NT2/D1 (cell line): ENCODE measurements around the gene LRRC4C.

Experiments used
- DNase-seq: peaks from one replicate; pipeline ENCODE4 v3.0.0-alpha.2; 2011; ENCODE audit warnings: low read depth, low spot score
- H3K27me3 ChIP-seq: 2 replicates; pipeline ENCODE4 v1.6.0; 2011; ENCODE audit warnings: mild to moderate bottlenecking; ENCODE audit not compliant: insufficient read length, insufficient read depth
- H3K36me3 ChIP-seq: 2 replicates; pipeline ENCODE4 v1.6.1; 2011; ENCODE audit warnings: mild to moderate bottlenecking, low read length, mixed read lengths; ENCODE audit not compliant: insufficient read depth, insufficient read length
- H3K4me1 ChIP-seq: 2 replicates; pipeline ENCODE4 v1.5.1; 2011; ENCODE audit not compliant: insufficient read depth, insufficient read length
- H3K4me3 ChIP-seq: 2 replicates; pipeline ENCODE4 v1.5.1; 2011; ENCODE audit warnings: low read depth; ENCODE audit not compliant: insufficient read length
- H3K9ac ChIP-seq: 2 replicates; pipeline ENCODE4 v1.6.0; 2011; ENCODE audit warnings: low read depth; ENCODE audit not compliant: insufficient read length
- H3K9me3 ChIP-seq: 2 replicates; pipeline ENCODE4 v1.5.1; 2011; ENCODE audit warnings: mild to moderate bottlenecking, low read length; ENCODE audit not compliant: insufficient read depth
- SUZ12 ChIP-seq: IDR thresholded peaks from 2 replicates; pipeline ENCODE4 v1.6.1; 2011; ENCODE audit not compliant: insufficient read length, insufficient read depth; ENCODE audit errors: extremely low read depth
- YY1 ChIP-seq: IDR thresholded peaks from 2 replicates; pipeline ENCODE4 v1.6.1; 2011; ENCODE audit not compliant: insufficient read length, insufficient read depth
- ZNF274 ChIP-seq: IDR thresholded peaks from 2 replicates; pipeline ENCODE4 v1.6.1; 2011; ENCODE audit warnings: mild to moderate bottlenecking, low read depth, low read length

LRRC4C gene

GRCh38 chr11:41479179-41479578 is 19.7 kb upstream of the LRRC4C start:
- Histone ChIP-seq H3K36me3 (no peaks in the 10 kb centered on the region), H3K4me3 (no peak overlapping the region), H3K27me3 (no peaks in the 10 kb centered on the region), H3K9ac (no peak overlapping the region), H3K9me3 (peaks cover 14% of the 10 kb centered on the region), H3K4me1 (no peaks in the 10 kb centered on the region)
- no peak for TF ChIP-seq YY1
- TF ChIP-seq SUZ12 = no peak
- TF ChIP-seq ZNF274 = no peak
- no peak for DNase-seq

- Histone ChIP-seq H3K4me1 (peaks cover 4% of the 10 kb centered on the region), H3K36me3 (no peaks in the 10 kb centered on the region), H3K27me3 (no peaks in the 10 kb centered on the region), H3K9ac (no peak overlapping the region), H3K9me3 (0 out of 2 replicates have a peak, but pooled peaks cover 10% of the 10 kb centered on the region), H3K4me3 (no peak overlapping the region)
- TF ChIP-seq ZNF274 (no peak), YY1 (no peak), SUZ12 (no peak)
- peak; percentile 23 for DNase-seq
Observed at GRCh38 chr11:41461057-41461681, 1.7 kb upstream of the LRRC4C start.

GRCh38 chr11:41458641-41459040 is 811 bp downstream of the LRRC4C start:
- Histone ChIP-seq H3K27me3 (no peaks in the 10 kb centered on the region), H3K4me1 (peaks cover 4% of the 10 kb centered on the region), H3K9me3 (0 out of 2 replicates have a peak, but pooled peaks cover 5% of the 10 kb centered on the region), H3K4me3 (no peak overlapping the region), H3K36me3 (no peaks in the 10 kb centered on the region), H3K9ac (no peak overlapping the region)
- TF ChIP-seq SUZ12 = no peak
- TF ChIP-seq YY1 = no peak
- no peak for TF ChIP-seq ZNF274
- DNase-seq = no peak

GRCh38 chr11:41458154-41458553 is 1.3 kb downstream of the LRRC4C start:
- no peaks in the 10 kb centered on the region for H3K27me3 ChIP-seq
- H3K9me3 ChIP-seq = 0 out of 2 replicates have a peak, but pooled peaks cover under 1% of the 10 kb centered on the region
- DNase-seq = no peak
- no peak overlapping the region for H3K4me3 ChIP-seq
- TF ChIP-seq YY1 (no peak), SUZ12 (no peak), ZNF274 (no peak)
- peaks cover 4% of the 10 kb centered on the region for H3K4me1 ChIP-seq
- H3K9ac ChIP-seq = no peak overlapping the region
- no peaks in the 10 kb centered on the region for H3K36me3 ChIP-seq

- Histone ChIP-seq H3K4me3 (no peak overlapping the region), H3K4me1 (peaks cover 4% of the 10 kb centered on the region)
- no peak for DNase-seq
Observed at GRCh38 chr11:41457216-41458014, 2.0 kb downstream of the LRRC4C start.

GRCh38 chr11:41456269-41456668 is 3.2 kb downstream of the LRRC4C start:
- DNase-seq = peak; percentile 89
- Histone ChIP-seq H3K4me1 (peaks cover 4% of the 10 kb centered on the region), H3K9ac (no peak overlapping the region)

More at GRCh38 chr11:41457216-41458014, 2.0 kb downstream of the LRRC4C start:
- Histone ChIP-seq H3K9ac (no peak overlapping the region), H3K9me3 (no peaks in the 10 kb centered on the region), H3K36me3 (no peaks in the 10 kb centered on the region), H3K27me3 (no peaks in the 10 kb centered on the region)
- TF ChIP-seq YY1 (no peak), ZNF274 (no peak), SUZ12 (no peak)

GRCh38 chr11:41451011-41451410 is 8.4 kb downstream of the LRRC4C start:
- TF ChIP-seq ZNF274 (no peak), SUZ12 (no peak), YY1 (no peak)
- H3K4me3 ChIP-seq = no peak overlapping the region
- H3K36me3 ChIP-seq = no peaks in the 10 kb centered on the region
- no peaks in the 10 kb centered on the region for H3K27me3 ChIP-seq
- no peaks in the 10 kb centered on the region for H3K4me1 ChIP-seq
- H3K9me3 ChIP-seq = no peaks in the 10 kb centered on the region
- DNase-seq = no peak
- H3K9ac ChIP-seq = no peak overlapping the region

More at GRCh38 chr11:41456269-41456668, 3.2 kb downstream of the LRRC4C start:
- Histone ChIP-seq H3K27me3 (no peaks in the 10 kb centered on the region), H3K36me3 (no peaks in the 10 kb centered on the region), H3K9me3 (no peaks in the 10 kb centered on the region), H3K4me3 (no peak overlapping the region)
- TF ChIP-seq ZNF274 (no peak), YY1 (no peak), SUZ12 (no peak)
